Endothelial cell of umbilical vein (primary cell): ENCODE measurements around the gene AADAC. TPM values are rescaled to one million over a fixed set of nuclear protein-coding genes. Genes with fewer than 3 reads are reported as not detected.

ENCODE experiments used
- BruUV-seq: library from RNA; stranded (reverse); fragments of 400-500 nt; replicated peaks from 2 replicates; lab custom pipeline; 2021; lab: Mats Ljungman, UMichigan
- CTCF ChIA-PET: fragments of 300-600, 350-600 bp; sonication (Branson Sonifier 250); formaldehyde crosslinking; loops from one replicate; lab custom pipeline; 2021; ENCODE audit warnings: antibody characterized with exemption, inconsistent platforms; lab: Charles Lee
- POLR2A ChIA-PET: fragments of 300-600, 350-600 bp; sonication (Branson Sonifier 250); formaldehyde crosslinking; loops from one replicate; lab custom pipeline; 2021; ENCODE audit warnings: antibody characterized with exemption, inconsistent platforms; lab: Charles Lee
- DNase-seq: peaks from one replicate; pipeline ENCODE4 v3.0.0-alpha.2; 2011; ENCODE audit warnings: low read depth, low spot score
- FAIRE-seq: peaks from 2 replicates; lab custom pipeline; 2011; peaks lifted over from hg19 to GRCh38; lab: Jason Lieb, UNC
- H2AFZ ChIP-seq: 2 replicates; pipeline ENCODE4 v1.6.0; 2012; ENCODE audit warnings: low read depth, low read length, control low read depth, inconsistent platforms
- H3K27ac ChIP-seq: 2 replicates; pipeline ENCODE4 v1.5.1; 2011; ENCODE audit warnings: low read depth, mild to moderate bottlenecking, control low read depth, low read length, moderate library complexity; ENCODE audit not compliant: insufficient read depth
- H3K27me3 ChIP-seq, 2 experiments: 2 replicates each; pipeline versions ENCODE4 v1.6.0 to v1.6.1; 2011; ENCODE audit warnings: low read length in 2 of 2, mixed read lengths in 1 of 2; ENCODE audit not compliant: control insufficient read depth in 2 of 2, insufficient read depth in 2 of 2
- H3K36me3 ChIP-seq, 2 experiments: 2 replicates in 1 of 2; 3 replicates in 1 of 2; pipeline ENCODE4 v1.5.1; 2011; ENCODE audit warnings: low read length in 2 of 2, mild to moderate bottlenecking in 1 of 2, moderate library complexity in 1 of 2; ENCODE audit not compliant: control insufficient read depth in 2 of 2, insufficient read depth in 2 of 2; ENCODE audit errors: extremely low read depth in 1 of 2
- H3K4me1 ChIP-seq: 3 replicates; pipeline ENCODE4 v1.5.1; 2011; ENCODE audit warnings: mild to moderate bottlenecking, low read length; ENCODE audit not compliant: control insufficient read depth, insufficient read depth; ENCODE audit errors: extremely low read depth
- H3K4me2 ChIP-seq: 2 replicates; pipeline ENCODE4 v1.6.1; 2011; ENCODE audit warnings: low read length, control low read depth, mixed read lengths; ENCODE audit not compliant: insufficient read depth
- H3K4me3 ChIP-seq, 3 experiments: fragments of 200-600 bp in 1 of 3; sonication (generic), shearing (Covaris generic) in 1 of 3; replicated peaks in 1 of 3; 2 replicates each; pipeline ENCODE4 v1.5.1; 2011 to 2016; ENCODE audit warnings: control low read depth in 3 of 3, low read length in 3 of 3, mild to moderate bottlenecking in 2 of 3, inconsistent platforms in 1 of 3, low read depth in 1 of 3, moderate library complexity in 1 of 3; ENCODE audit not compliant: insufficient read depth in 1 of 3
- H3K79me2 ChIP-seq: 2 replicates; pipeline ENCODE4 v1.6.0; 2012; ENCODE audit warnings: low read length, inconsistent platforms; ENCODE audit not compliant: control insufficient read depth, insufficient read depth
- H3K9ac ChIP-seq: replicated peaks from 2 replicates; pipeline ENCODE3; 2011; ENCODE audit warnings: low read length, control low read depth; ENCODE audit not compliant: insufficient read depth; ENCODE audit errors: extremely low read depth
- H3K9me1 ChIP-seq: replicated peaks from 3 replicates; pipeline ENCODE4 v1.6.0; 2011; ENCODE audit warnings: mild to moderate bottlenecking, low read length; ENCODE audit not compliant: control insufficient read depth, insufficient read depth; ENCODE audit errors: extremely low read depth
- H3K9me3 ChIP-seq: replicated peaks from 2 replicates; pipeline ENCODE4 v1.5.1; 2012; ENCODE audit warnings: low read length, inconsistent platforms; ENCODE audit not compliant: control insufficient read depth, insufficient read depth
- H4K20me1 ChIP-seq: replicated peaks from 2 replicates; pipeline ENCODE3; 2011; ENCODE audit warnings: mild to moderate bottlenecking, low read length; ENCODE audit not compliant: control insufficient read depth, insufficient read depth; ENCODE audit errors: extremely low read depth
- EZH2 ChIP-seq: IDR thresholded peaks from 2 replicates; pipeline ENCODE4 v1.6.1; 2012; ENCODE audit warnings: borderline replicate concordance, low read depth, mild to moderate bottlenecking, moderate library complexity, low read length, inconsistent platforms; ENCODE audit not compliant: severe bottlenecking
- GATA2 ChIP-seq: IDR thresholded peaks from 2 replicates; pipeline ENCODE4 v1.7.0; 2011; ENCODE audit warnings: low read depth, mild to moderate bottlenecking, moderate library complexity, mixed read lengths, low read length; ENCODE audit not compliant: insufficient read length, insufficient read depth
- JUN ChIP-seq: IDR thresholded peaks from 2 replicates; pipeline ENCODE4 v1.6.1; 2011; ENCODE audit warnings: borderline replicate concordance, low read depth; ENCODE audit not compliant: insufficient read length, insufficient read depth
- MYC ChIP-seq: IDR thresholded peaks from one replicate; pipeline ENCODE4 v1.6.1; 2011; ENCODE audit warnings: mild to moderate bottlenecking, low read depth, low read length
- POLR2A ChIP-seq: IDR thresholded peaks from 2 replicates; pipeline ENCODE4 v1.6.1; 2012; ENCODE audit warnings: low read depth, mild to moderate bottlenecking, control low read depth, low read length
- POLR2AphosphoS5 ChIP-seq: IDR thresholded peaks from 2 replicates; pipeline ENCODE4 v1.6.1; 2012; ENCODE audit warnings: low read depth, mild to moderate bottlenecking, control low read depth, low read length, moderate library complexity; ENCODE audit not compliant: insufficient read depth
- dilution Hi-C: fragments of 300-500 bp; cut with MboI; formaldehyde crosslinking; loops from one replicate; pipeline ENCODE4 v1.15.0; 2019; ENCODE audit warnings: low sequenced_read_pairs; ENCODE audit not compliant: extremely low pct_ligation_motif_present
- intact Hi-C: fragments of 100-400 bp; cut with micrococcal nuclease; formaldehyde crosslinking; loops from one replicate; pipeline ENCODE4 v1.10.0; 2022
- polyA plus RNA-seq, 4 experiments: library from polyadenylated mRNA; depleted of rRNA in 3 of 4; stranded (reverse) in 3 of 4; unstranded in 1 of 4; fragments of >200 nt; gene quantifications; 2 replicates each; pipeline versions ENCODE4 v1.2.1 to v1.2.3, GENCODE V29; 2011 to 2012; ENCODE audit warnings: missing spikeins in 1 of 4
- total RNA-seq: library from RNA; stranded (reverse); gene quantifications from 2 replicates; pipeline ENCODE4 v1.2.3, GENCODE V29; 2021
- TF ChIP-seq, protein P1 (sequence below): IDR thresholded peaks from 2 replicates; pipeline ENCODE4 v1.6.1; 2011; ENCODE audit not compliant: insufficient read depth, insufficient read length

Gene AADAC
- total and polyA plus RNA-seq, 2 donors (not counting 3 experiments of a cell fraction or from before 2014, with no cell fraction given) = 0.27 to 0.62 TPM

DNA sequence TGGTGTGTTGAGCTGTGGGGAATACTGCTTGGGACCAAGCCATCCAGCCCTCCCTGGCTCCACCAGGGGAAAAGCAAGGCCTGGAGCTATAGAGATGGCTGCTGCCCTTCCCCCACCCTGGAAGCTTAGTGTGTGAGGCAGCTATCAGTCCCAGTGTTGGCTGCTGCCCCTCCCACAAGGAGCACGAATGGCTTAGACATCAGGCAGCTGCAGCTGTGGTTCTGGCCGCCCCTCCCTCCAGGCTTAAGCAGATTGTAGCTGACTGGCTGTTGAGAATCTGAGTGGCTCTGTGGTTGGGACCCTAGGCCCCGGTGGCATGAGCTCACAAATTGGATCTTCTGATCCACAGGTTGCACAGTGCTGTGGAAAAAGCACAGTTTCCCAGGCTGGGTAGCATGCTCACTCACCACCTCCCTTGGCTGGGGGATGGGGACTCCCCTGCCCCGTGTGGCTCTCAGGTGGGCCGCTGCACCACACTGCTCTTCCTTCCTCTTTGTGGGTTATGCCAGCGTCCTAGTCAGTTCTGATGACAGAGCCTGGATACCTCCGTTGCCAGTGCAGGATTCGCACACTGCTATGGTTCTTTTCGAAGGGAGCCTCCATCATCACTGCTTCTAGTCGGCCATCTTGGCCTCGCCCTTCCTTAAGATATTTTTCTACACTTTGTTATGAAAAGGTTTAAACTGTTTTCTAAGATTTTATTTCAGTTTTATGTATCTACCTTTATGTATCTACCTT lies 38.3 kb downstream of the AADAC start:
- Histone ChIP-seq H3K9me1 (no peaks in the 10 kb centered on the region), H3K27me3 (no peaks in the 10 kb centered on the region), H3K4me1 (no peaks in the 10 kb centered on the region), H4K20me1 (no peaks in the 10 kb centered on the region), H3K4me2 (no peak overlapping the region), H3K79me2 (no peaks in the 10 kb centered on the region), H3K36me3 (no peaks in the 10 kb centered on the region), H3K9me3 (no peaks in the 10 kb centered on the region), H3K4me3 (no peak overlapping the region), H3K9ac (no peak overlapping the region), H3K27ac (no peak overlapping the region), H2AFZ (no peak overlapping the region)
- FAIRE-seq (no peak), DNase-seq (no peak)
- TF ChIP-seq POLR2A (no peak), EZH2 (no peak), MYC (no peak), JUN (no peak), GATA2 (no peak)
- TF ChIP-seq, protein P1, sequence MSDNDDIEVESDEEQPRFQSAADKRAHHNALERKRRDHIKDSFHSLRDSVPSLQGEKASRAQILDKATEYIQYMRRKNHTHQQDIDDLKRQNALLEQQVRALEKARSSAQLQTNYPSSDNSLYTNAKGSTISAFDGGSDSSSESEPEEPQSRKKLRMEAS = no peak
- ChIA-PET CTCF (interaction anchor here (1.9 kb wide), 1 partner anchor 13 kb away, joined by 6 read pairs; no protein-coding TSS in a partner anchor), POLR2A (no interaction called here)
- dilution Hi-C loops (no loop called here), intact Hi-C loops (no loop called here)
- no TSS peak for BruUV-seq

DNA sequence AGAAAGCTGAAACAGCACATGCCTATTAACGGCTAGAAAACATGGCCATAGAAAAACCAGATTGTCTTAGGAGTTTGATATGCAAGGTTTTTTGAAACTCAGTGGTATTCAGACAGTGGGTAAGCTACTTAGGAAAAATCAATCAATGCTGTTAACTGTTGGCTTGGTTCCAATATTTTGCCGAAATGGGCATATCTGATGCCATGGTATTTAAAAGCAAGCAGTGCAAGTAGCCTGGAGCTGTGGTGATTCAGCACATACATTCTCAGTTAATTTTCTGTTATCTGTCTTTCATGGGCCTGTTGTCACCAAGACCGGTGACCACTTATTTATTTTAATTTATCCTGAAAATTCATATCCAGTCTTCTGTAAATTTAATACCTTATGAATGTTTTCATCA lies 42.2 kb downstream of the AADAC start:
- Histone ChIP-seq H3K4me1 (no peaks in the 10 kb centered on the region), H2AFZ (no peak overlapping the region), H3K27ac (no peak overlapping the region), H3K9me1 (no peaks in the 10 kb centered on the region), H3K4me2 (no peak overlapping the region), H3K36me3 (no peaks in the 10 kb centered on the region), H3K9ac (no peak overlapping the region), H3K4me3 (no peak overlapping the region), H4K20me1 (no peaks in the 10 kb centered on the region), H3K9me3 (no peaks in the 10 kb centered on the region), H3K79me2 (no peaks in the 10 kb centered on the region), H3K27me3 (no peaks in the 10 kb centered on the region)
- no peak for DNase-seq
- ChIA-PET POLR2A (no interaction called here), CTCF (no interaction called here)
- intact Hi-C loops (no loop called here), dilution Hi-C loops (no loop called here)
- FAIRE-seq = no peak
- no TSS peak for BruUV-seq
- no peak for TF ChIP-seq EZH2
- no peak for TF ChIP-seq MYC
- TF ChIP-seq GATA2 = no peak
- no peak for TF ChIP-seq POLR2A
- no peak for TF ChIP-seq POLR2AphosphoS5
- TF ChIP-seq, protein P1 = no peak
